RWPE1 (cell line): ENCODE data around the gene TMEM219.

Experiments used
- CTCF ChIA-PET: fragments of 350-600 bp; sonication (Branson Sonifier 250); formaldehyde crosslinking; extraction: SDS; loops from one replicate; lab custom pipeline; 2021; lab: Yijun Ruan, JAX
- POLR2A ChIA-PET: fragments of 400-600 bp; formaldehyde crosslinking; extraction: SDS; loops from one replicate; lab custom pipeline; 2020; ENCODE audit warnings: antibody characterized with exemption; ENCODE audit not compliant: low non-redundant PET; lab: Yijun Ruan, JAX
- DNase-seq: peaks from one replicate; pipeline ENCODE4 v3.0.0; 2012; ENCODE audit warnings: low spot score
- H3K27ac ChIP-seq: fragments of 450-650 bp; 2 replicates; pipeline ENCODE4 v1.5.1; 2017
- CTCF ChIP-seq: fragments of 450-650 bp; conservative IDR thresholded peaks from 2 replicates; pipeline ENCODE4 v1.5.1; 2017; ENCODE audit warnings: low read depth, mild to moderate bottlenecking

The TMEM219 gene

GRCh38 chr16:30004424-30004776, 42.5 kb downstream of the TMEM219 start:
- DNase-seq = no peak
- H3K27ac ChIP-seq = peak overlapping the region; percentile 59
- CTCF ChIA-PET = interaction anchor here (1.5 kb wide), 1 partner anchor 19 kb away, joined by 3 read pairs; the partner anchor contains the start of gene C16orf92
- TF ChIP-seq CTCF = no peak
- POLR2A ChIA-PET = no interaction called here

- CTCF ChIA-PET = interaction anchor here (1.5 to 1.7 kb wide), 2 partner anchors 13 to 18 kb away, joined by 3 to 17 read pairs; partner anchors contain the start of gene C16orf92
- POLR2A ChIA-PET = no interaction called here
- peak overlapping the region; percentile 59 for H3K27ac ChIP-seq
- no peak for DNase-seq
- no peak for TF ChIP-seq CTCF
Measured at GRCh38 chr16:30004811-30005242, 42.9 kb downstream of the TMEM219 start.

GRCh38 chr16:30005341-30006094, 43.6 kb downstream of the TMEM219 start:
- peak overlapping the region; percentile 59 for H3K27ac ChIP-seq
- TF ChIP-seq CTCF = peak; percentile 79
- CTCF ChIA-PET = interaction anchor here (0.6 to 1.7 kb wide), 13 partner anchors 9 to 355 kb away, joined by 3 to 17 read pairs (median 3); partner anchors contain the start of genes C16orf92 and INO80E
- DNase-seq = peak; percentile 47
- POLR2A ChIA-PET = no interaction called here

GRCh38 chr16:30006095-30006473, 44.2 kb downstream of the TMEM219 start:
- DNase-seq = no peak
- POLR2A ChIA-PET = no interaction called here
- TF ChIP-seq CTCF = no peak
- CTCF ChIA-PET = interaction anchor here (0.6 to 1.7 kb wide), 14 partner anchors 9 to 354 kb away, joined by 3 to 17 read pairs (median 3); partner anchors contain the start of genes C16orf92 and INO80E
- H3K27ac ChIP-seq = no peak overlapping the region

- no peak for TF ChIP-seq CTCF
- ChIA-PET POLR2A (no interaction called here), CTCF (interaction anchor here (0.6 to 1.7 kb wide), 3 partner anchors 11 to 149 kb away, joined by 3 to 17 read pairs (median 5); no protein-coding TSS in a partner anchor)
- no peak for DNase-seq
- no peak overlapping the region for H3K27ac ChIP-seq
Measured at GRCh38 chr16:30006659-30007377, 44.9 kb downstream of the TMEM219 start.

GRCh38 chr16:30007378-30007895, 45.6 kb downstream of the TMEM219 start:
- ChIA-PET POLR2A (no interaction called here), CTCF (interaction anchor here (0.5 kb wide), 1 partner anchor 14 kb away, joined by 3 read pairs; no protein-coding TSS in a partner anchor)
- TF ChIP-seq CTCF = no peak
- DNase-seq = no peak
- H3K27ac ChIP-seq = no peak overlapping the region
